GM21367 (cell line): ENCODE measurements around the gene PCGF5.
A peak's percentile ranks its signal among the peaks of the same experiment; 100 is the strongest.
"Not testable (repeated sequence)": the region's sequence is repeated elsewhere in the genome, so short reads cannot be mapped to it uniquely, and the experiment has no call there.

Experiments
- ATAC-seq: cut with Tn5 transposase; IDR thresholded peaks from one replicate; pipeline ENCODE4 v1.9.1; 2021; ENCODE audit not compliant: unreplicated experiment

PCGF5 gene

DNA sequence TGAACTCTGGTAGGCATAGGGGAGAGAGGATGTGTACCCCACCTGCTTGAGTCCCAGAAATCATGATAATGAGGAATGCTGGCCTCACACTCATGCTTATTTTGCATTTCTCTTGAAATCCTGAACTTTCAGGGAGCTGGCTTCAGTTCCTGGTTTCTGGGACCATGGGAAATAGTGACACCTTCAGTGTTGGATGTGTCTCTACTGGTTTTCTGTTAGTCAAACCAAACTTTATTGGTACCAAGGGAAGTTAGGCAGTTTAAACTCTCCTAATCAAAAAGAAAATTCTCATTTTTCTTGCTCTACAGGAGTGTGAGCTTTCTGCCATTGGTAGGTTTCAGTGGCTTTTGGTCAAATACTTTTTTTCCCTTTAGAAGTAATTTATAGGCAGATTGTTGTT, 11.8 kb upstream of the PCGF5 start:
- no peak for ATAC-seq

DNA sequence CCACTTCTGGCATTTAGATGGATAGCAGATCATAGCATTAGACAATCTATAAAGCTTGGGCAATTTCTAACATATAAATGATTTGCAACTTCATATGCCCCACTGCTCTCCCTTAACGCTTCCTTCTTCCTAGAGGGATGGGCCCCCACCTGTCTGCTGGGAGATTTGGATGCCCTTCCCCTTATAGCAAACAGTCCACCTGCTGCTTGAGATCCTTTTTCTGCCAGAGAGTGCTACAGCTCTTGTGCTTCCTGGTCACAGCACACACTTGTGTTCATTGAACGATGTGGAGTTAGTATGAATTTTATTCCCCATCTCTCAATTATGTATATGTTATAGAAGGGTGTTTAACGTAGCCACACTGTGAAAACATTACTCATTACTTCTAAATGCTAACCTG, 10.4 kb upstream of the PCGF5 start:
- ATAC-seq, result no peak

DNA sequence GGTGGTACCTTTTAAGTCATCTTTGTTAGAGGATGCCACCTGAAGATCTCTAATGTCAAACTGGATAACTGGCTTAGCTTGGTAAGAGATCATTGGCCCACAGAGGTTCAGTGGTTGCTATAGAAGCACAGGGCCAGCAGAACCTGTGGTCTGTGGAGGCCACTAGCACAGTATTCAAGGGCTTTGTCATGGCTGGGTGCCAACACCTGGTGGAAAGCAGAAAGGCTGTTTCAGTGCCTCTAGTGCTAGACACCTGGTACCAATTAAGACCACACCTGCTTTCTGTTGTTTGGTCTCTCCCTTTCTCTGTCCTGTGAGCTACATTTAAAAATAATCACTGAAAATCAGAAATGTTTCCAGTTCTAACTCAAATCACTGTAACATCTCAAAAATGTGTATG, 10.0 kb upstream of the PCGF5 start:
- ATAC-seq, result peak; percentile 85

GRCh38 chr10:91211675-91212074, 8.8 kb upstream of the PCGF5 start:
- no peak for ATAC-seq

DNA sequence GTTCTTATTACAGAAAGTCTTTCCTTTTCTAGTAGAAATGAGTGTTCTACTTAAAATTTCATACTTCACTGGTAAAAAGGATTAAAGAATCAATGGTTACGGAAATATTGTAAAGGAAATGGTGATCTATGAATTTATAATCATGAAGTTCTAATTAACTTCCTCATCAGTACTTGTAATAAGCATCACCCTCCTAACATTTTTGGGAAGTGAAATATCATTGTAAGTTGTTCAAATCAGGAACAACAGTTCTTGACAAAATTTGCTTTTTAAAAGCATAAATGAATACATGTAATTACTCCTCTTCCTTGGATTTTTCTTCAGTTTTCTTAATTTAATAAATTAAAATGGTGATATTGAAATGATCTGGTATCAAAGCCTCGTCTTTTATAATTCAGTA, 5.6 kb upstream of the PCGF5 start:
- no peak for ATAC-seq

DNA sequence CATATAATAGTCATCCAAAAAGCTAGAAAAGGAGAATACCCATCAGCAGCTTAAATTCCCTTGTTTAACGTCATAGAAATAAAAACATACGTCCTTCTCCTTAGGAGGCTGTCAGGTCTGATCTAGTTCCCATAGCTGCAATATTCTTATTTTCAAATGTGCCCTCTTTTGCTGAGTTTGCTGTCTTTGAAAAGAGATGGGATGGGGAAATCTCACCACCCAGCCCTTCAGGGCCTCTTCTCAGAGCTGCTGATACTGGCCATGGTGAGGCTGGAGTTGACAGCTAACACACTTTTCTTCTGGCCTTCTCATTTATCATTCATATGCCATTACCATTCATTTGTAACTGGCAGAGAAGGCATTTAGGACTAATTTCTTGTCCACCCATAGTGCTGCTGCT, 5.1 kb upstream of the PCGF5 start:
- no peak for ATAC-seq

GRCh38 chr10:91219371-91220193, 881 bp upstream of the PCGF5 start:
- ATAC-seq, result no peak

- ATAC-seq, result no peak
These were observed 652 bp downstream of the PCGF5 start for GRCh38 chr10:91220954-91221675.

DNA sequence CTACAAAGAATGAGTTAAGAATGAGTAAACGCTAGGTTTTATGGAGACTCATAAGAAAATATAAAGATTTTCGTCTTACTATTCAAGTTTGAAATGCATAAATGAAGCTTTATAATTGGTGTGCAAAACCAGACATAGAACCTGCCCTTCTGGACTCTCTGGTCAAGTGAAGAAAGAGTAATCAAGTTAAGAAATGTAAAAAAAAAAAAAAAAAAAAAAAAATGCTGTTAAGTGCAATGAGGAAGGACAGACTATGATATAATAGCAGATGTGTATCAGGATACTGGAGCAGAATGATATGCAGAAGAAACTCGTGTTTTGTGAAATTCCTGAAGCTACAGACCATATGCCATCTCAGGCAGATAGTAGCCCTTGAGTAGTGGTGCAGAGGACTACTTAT, 5.6 kb downstream of the PCGF5 start:
- ATAC-seq, result no peak

GRCh38 chr10:91227576-91227975, 7.1 kb downstream of the PCGF5 start:
- no peak for ATAC-seq

DNA sequence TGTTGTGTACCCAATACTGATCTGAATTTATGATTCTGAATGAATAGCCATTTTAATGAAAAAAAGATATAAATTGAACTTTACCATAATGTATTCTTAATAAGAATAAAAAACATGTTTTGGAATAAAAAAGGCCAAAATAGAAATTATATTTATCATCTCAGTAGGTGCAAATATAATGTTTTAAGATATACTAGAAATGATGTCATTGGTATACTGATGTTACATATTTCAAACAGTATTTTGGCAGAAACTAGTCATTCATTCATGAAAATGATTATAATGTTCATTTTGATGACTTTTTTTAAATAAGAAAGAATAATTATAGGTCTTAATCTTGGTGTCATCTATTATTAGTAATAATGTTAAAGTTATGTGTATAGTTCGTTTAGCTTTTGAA, 9.2 kb downstream of the PCGF5 start:
- no peak for ATAC-seq

DNA sequence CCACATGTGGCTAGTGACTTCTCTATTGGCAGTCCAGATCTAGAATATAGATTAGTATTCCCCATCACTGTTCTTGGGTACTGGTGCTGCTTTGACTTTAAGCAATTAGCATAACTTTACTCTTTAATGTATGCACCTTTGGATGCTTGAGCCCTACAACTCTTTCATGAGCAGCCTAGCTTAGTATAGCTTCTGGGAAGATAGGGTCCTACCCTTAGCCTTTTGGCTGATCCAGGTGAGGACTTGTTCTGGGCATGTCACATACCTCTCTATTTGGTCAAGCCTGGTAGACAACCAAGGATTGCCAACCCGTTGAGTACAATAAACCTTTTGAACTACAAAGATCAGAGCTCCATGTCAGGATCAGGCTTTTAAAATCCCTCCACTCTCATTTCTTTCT, 17.7 kb downstream of the PCGF5 start:
- ATAC-seq, result no peak

GRCh38 chr10:91239789-91240188, 19.3 kb downstream of the PCGF5 start:
- no peak for ATAC-seq

DNA sequence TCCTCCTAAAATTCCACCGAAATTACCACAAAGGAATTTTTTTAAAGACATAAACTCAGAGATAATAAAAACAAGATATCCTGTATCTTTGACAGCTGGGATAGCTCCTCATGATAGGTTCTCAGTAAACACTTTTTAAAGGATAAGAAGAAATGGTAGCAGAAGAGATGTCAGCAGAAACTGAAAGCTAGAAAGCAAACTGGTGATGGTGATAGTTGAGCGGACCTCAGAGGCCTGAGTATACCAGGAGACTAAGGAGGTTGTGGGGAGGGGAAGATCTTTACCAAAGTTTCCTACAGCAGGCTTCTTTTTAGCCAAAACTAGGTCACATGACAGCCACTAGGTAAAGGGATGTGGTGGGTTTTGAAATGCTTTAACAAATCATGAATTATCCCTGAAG, 22.5 kb downstream of the PCGF5 start:
- no peak for ATAC-seq

GRCh38 chr10:91247360-91248111, 27.1 kb downstream of the PCGF5 start:
- no peak for ATAC-seq

GRCh38 chr10:91249700-91250099, 29.2 kb downstream of the PCGF5 start:
- ATAC-seq, result no peak

- ATAC-seq, result no peak
These were observed 29.9 kb downstream of the PCGF5 start for GRCh38 chr10:91250341-91250740.

GRCh38 chr10:91251430-91252056, 31.1 kb downstream of the PCGF5 start:
- ATAC-seq, result no peak

DNA sequence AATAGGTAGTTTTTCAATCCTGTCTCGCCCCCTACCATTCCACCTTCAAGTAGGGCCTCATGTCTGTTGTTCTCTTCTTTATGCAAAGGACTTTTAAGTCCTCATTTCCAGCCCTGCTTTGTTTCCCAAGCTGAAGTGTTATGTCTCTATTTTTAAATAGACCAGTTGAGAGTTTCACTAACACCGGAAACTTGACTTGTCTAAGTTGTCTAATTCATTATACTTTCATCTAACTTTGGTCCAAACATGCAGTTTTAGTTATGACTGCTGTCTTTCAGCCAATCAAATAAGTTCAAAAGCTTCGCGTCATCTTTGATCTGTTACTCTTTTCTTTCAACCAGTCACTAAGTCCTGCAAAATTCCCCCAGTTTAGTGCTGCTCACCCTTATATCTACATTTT, 32.8 kb downstream of the PCGF5 start:
- ATAC-seq, result no peak

DNA sequence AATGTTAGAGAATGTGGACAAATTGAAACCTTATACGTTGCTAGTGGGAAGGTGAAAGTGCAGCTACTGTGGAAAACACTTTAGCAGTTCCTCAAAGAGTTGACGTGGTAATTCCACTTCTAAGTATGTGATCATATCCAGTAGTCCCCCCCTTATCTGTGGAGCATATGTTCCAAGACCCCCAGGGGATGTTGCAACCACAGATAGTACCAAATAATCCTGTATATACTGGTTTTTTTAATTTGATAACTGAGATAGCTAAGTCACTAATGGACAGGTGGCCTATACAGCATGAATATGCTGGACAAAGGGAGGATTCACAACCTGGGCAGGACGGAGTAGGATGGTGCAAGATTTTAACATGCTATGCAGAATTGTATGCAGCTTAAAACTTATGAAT, 36.8 kb downstream of the PCGF5 start:
- no peak for ATAC-seq

DNA sequence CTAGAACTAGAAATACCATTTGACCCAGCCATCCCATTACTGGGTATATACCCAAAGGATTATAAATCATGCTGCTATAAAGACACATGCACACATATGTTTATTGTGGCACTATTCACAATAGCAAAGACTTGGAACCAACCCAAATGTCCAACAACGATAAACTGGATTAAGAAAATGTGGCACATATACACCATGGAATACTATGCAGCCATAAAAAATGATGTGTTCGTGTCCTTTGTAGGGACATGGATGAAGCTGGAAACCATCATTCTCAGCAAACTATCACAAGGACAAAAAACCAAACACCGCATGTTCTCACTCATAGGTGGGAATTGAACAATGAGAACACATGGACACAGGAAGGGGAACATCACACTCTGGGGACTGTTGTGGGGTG, 40.0 kb downstream of the PCGF5 start:
- ATAC-seq, result not testable (repeated sequence)
